NCI-H69 (cell line): Measurements from ENCODE around the gene RAD23A.

ENCODE experiments used
- DNase-seq: peaks from one replicate; lab custom pipeline; 2025; lab: John Stamatoyannopoulos, UW

Gene RAD23A

DNA sequence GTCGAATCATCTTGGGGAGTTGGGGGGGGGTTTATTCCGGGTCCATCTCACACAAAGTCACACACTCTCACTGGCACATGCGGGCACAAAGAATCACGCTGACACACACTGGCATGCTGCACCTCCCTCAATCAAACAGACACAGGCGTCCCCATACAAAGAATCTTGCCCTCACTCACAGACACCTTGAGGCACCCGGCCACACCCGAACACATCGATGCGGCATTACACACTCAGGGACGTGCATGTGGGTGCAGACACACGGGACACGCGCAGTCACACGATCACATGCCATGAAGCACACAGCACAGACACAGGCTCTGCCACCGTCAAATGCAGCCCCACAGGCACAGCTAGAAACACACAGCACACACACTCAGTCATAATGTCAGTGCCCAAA, 57.4 kb downstream of the RAD23A start:
- no peak for DNase-seq
